ENCODE data around the gene MFAP3. TPM values are rescaled to one million over a fixed set of nuclear protein-coding genes. Genes with fewer than 3 reads are reported as not detected.
A peak's percentile ranks its signal among the peaks of the same experiment; 100 is the strongest.

Gene MFAP3
- total RNA-seq, 1 experiment from 2014 or later = 25.9 TPM

DNA sequence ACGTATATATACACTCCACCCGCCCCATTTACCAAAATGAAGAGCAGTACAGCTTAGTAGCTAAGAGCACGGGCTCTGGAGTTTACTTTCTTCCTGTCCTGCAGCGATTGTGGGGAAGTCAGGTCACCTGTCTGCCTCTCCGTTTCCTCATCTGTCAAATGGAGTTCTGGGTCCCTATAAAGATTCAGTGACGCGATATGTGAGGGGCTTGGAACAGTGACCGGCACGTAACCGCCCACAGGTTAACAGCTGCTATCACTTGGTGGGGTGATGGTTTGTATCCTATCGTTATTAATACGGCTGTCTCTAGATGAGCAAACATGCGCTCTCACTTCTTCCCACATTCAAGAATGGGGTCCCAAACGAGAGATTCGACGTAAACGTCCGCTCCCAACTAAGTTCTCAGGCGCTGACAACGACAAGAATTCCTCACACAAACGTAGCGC lies 483 bp upstream of the MFAP3 start:
- Histone ChIP-seq H3K4me3 (ENCODE audit: insufficient read depth, low read depth, low read length) (peak overlapping the region; percentile 87), H3K27me3 (ENCODE audit: control insufficient read depth, insufficient read depth, low read length) (no peaks in the 10 kb centered on the region), H3K36me3 (replicated peaks; ENCODE audit: control insufficient read depth, insufficient read depth, low read length) (no peaks in the 10 kb centered on the region)
- no peak for DNase-seq

DNA sequence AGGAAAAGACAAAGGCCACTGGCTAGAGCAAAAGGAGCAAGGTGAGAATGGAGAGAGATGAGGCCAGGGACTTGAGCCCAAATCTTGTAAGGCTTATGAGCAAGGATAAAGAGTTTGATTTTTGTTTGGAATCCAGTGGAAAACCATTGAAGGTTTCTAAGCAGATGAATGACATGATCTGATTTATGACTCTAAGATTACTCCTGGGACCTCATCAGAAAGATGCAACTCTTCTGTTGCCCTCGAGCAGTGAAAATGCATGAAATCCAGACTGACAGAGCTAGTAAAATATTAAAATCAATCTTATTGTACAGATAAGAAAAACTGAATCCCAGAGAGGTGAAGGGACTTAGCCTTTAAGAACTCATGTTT lies 677 bp downstream of the MFAP3 start:
- no peaks in the 10 kb centered on the region for H3K27me3 ChIP-seq (ENCODE audit: control insufficient read depth, insufficient read depth, low read length)
- peak overlapping the region; percentile 87 for H3K4me3 ChIP-seq (ENCODE audit: insufficient read depth, low read depth, low read length)
- no peak for DNase-seq
- no peaks in the 10 kb centered on the region for H3K36me3 ChIP-seq (replicated peaks; ENCODE audit: control insufficient read depth, insufficient read depth, low read length)

DNA sequence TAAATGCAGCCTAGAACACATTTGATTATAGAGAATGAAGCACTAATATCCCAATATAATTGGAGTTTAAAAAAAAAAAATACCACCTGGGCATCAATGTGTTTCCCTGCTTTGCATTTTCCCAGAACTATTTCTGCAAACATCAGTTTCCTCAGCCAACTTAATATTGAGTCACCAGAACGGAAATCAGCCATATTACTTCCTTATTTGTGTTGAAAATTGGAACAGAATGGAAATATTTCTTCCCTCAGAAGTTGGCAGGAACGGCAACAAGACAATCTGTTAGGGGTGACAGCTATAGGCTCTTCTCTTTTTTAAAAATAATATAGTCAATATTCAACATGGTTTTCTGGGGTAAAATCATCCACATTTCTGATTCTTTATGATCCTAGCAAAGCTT lies 4.0 kb downstream of the MFAP3 start:
- no peak overlapping the region for H3K4me3 ChIP-seq (ENCODE audit: insufficient read depth, low read depth, low read length)
- H3K27me3 ChIP-seq (ENCODE audit: control insufficient read depth, insufficient read depth, low read length) = no peaks in the 10 kb centered on the region
- DNase-seq = no peak
- no peaks in the 10 kb centered on the region for H3K36me3 ChIP-seq (replicated peaks; ENCODE audit: control insufficient read depth, insufficient read depth, low read length)

DNA sequence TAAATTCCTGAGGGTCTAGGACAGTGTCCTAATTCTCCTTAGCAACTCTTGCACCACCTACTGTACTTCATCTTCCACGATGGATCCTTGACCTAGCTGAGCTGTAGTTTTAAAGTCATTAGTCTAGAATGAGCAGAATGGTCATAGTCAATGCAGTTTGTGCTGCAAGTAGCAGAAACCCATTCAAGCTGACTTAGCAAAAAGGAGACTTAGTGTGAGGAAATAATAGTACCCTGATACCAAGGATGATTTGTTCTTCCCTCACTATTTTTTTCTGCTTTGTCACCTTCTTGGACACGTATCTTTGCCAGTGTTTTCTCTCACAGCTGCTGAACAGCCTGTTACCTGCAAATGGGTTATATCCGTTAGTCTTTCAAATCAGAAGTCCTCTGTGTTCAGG lies 5.3 kb downstream of the MFAP3 start:
- Histone ChIP-seq H3K4me3 (ENCODE audit: insufficient read depth, low read depth, low read length) (no peak overlapping the region), H3K27me3 (ENCODE audit: control insufficient read depth, insufficient read depth, low read length) (no peaks in the 10 kb centered on the region), H3K36me3 (replicated peaks; ENCODE audit: control insufficient read depth, insufficient read depth, low read length) (no peaks in the 10 kb centered on the region)
- no peak for DNase-seq

DNA sequence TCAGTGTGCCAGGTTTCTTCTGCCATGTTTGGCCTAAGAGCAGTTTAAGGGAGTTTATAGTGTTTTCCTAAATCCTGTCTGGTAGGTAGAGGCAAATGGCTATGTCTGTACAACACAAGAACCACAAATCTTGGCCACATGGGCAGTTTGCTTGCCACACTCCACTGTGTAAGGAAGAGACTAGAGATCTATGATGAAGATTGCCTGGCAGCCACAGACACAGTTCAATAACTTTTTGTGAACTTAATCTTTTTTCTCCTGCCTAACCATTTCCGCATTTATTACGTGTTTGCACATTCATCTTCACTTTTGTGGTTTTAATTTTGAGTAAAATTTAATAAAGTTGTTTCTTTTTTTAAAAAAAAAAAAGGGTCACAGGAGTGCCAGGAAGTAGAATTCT lies 5.8 kb downstream of the MFAP3 start:
- H3K4me3 ChIP-seq (ENCODE audit: insufficient read depth, low read depth, low read length) = no peak overlapping the region
- no peaks in the 10 kb centered on the region for H3K27me3 ChIP-seq (ENCODE audit: control insufficient read depth, insufficient read depth, low read length)
- no peaks in the 10 kb centered on the region for H3K36me3 ChIP-seq (replicated peaks; ENCODE audit: control insufficient read depth, insufficient read depth, low read length)
- no peak for DNase-seq

DNA sequence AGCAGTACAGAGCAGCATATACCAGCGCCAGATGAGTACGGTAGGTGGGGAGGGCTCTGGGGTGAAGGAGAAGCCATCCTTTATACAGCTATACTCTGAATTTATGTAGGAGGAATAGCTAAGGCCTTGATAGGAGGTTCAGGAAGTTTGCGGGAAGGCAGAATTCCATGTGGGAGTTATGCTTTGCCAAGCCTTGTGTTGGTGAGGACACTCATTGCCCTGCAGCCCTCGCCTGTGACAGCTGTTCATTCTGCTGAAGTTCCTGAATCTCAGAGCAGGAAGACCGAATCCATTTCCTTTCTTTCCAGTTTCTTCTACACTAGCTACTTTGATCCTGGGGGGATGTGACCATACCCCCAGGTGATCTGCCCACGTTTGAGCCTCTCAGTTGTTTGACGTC lies 7.7 kb downstream of the MFAP3 start:
- no peak for DNase-seq
- Histone ChIP-seq H3K36me3 (replicated peaks; ENCODE audit: control insufficient read depth, insufficient read depth, low read length) (no peaks in the 10 kb centered on the region), H3K27me3 (ENCODE audit: control insufficient read depth, insufficient read depth, low read length) (no peaks in the 10 kb centered on the region), H3K4me3 (ENCODE audit: insufficient read depth, low read depth, low read length) (no peak overlapping the region)

DNA sequence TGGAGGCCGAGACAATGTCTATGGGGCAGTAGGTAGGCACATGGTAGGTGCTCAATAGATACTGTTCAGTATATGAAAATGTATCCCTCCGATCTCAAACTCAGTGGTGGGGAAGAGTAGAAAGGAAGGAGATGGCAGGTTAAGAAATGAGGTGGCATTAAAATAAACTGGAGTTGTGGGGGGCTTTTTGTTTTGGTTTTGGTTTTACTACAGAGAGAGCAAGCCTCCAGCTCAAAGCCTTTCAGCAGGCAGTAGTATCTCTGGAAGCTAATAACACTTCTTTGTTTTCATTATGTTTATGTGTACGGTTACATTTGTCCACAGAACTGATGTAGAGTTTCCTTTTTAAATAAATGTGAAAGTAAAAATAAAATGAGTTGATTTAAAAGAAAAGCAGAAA lies 8.6 kb downstream of the MFAP3 start:
- DNase-seq = no peak
- Histone ChIP-seq H3K27me3 (ENCODE audit: control insufficient read depth, insufficient read depth, low read length) (no peaks in the 10 kb centered on the region), H3K4me3 (ENCODE audit: insufficient read depth, low read depth, low read length) (no peak overlapping the region)

DNA sequence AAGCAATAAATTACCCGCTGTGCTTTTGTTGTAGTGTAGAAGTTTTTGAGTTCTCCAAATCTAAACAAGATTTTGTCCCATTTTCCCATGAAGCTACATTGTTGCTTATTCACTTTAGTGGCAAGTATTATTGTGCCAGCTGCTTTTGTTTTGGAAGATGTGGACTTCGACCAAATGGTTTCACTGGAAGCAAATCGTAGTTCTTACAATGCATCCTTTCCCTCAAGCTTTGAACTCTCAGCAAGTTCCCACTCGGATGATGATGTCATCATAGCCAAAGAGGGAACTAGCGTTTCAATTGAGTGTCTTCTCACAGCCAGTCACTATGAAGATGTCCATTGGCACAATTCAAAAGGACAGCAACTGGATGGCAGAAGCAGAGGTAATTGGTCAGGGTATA lies 10.9 kb downstream of the MFAP3 start:
- no peak for DNase-seq
- no peak overlapping the region for H3K4me3 ChIP-seq (ENCODE audit: insufficient read depth, low read depth, low read length)
- H3K27me3 ChIP-seq (ENCODE audit: control insufficient read depth, insufficient read depth, low read length) = no peaks in the 10 kb centered on the region
- no peaks in the 10 kb centered on the region for H3K36me3 ChIP-seq (replicated peaks; ENCODE audit: control insufficient read depth, insufficient read depth, low read length)

More for the DNA sequence above, 8.6 kb downstream of the MFAP3 start:
- no peaks in the 10 kb centered on the region for H3K36me3 ChIP-seq (replicated peaks; ENCODE audit: control insufficient read depth, insufficient read depth, low read length)

DNA sequence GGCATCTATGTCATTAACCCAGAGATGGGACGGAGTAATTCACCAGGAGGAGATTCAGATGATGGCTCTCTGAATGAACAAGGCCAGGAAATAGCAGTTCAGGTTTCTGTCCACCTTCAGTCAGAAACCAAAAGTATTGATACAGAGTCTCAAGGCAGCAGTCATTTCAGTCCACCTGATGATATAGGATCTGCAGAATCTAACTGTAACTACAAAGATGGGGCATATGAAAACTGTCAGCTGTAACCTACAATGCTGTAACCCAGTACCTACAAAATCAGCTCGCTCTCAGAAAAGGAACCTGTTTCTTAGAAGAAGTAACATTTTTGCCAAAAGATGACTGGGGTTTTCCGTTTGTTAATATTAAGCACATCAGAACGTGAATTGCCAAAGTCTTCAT lies 14.7 kb downstream of the MFAP3 start:
- no peak for DNase-seq
- H3K36me3 ChIP-seq (replicated peaks; ENCODE audit: control insufficient read depth, insufficient read depth, low read length) = no peaks in the 10 kb centered on the region
- H3K27me3 ChIP-seq (ENCODE audit: control insufficient read depth, insufficient read depth, low read length) = no peaks in the 10 kb centered on the region
- H3K4me3 ChIP-seq (ENCODE audit: insufficient read depth, low read depth, low read length) = no peak overlapping the region

DNA sequence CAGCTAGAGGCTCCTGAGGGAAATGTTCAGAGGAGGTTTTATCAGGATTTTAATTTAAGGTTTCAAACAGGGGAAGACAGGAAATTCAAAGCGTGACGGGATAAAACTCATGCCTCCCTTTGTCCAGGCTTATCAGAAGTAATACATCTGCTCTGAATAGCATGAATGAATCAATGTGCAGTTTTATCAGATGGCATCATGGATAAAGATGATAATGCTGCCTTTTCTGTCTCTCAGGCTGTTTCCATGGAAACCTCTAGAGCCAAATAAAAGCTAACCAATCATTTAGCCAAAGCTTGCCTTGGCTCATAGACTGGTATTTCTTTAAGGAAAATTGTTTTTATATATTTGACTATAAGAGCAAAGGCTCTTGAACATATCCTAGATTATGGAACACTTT lies 16.4 kb downstream of the MFAP3 start:
- DNase-seq = no peak
- H3K36me3 ChIP-seq (replicated peaks; ENCODE audit: control insufficient read depth, insufficient read depth, low read length) = no peaks in the 10 kb centered on the region
- no peaks in the 10 kb centered on the region for H3K27me3 ChIP-seq (ENCODE audit: control insufficient read depth, insufficient read depth, low read length)
- no peak overlapping the region for H3K4me3 ChIP-seq (ENCODE audit: insufficient read depth, low read depth, low read length)

DNA sequence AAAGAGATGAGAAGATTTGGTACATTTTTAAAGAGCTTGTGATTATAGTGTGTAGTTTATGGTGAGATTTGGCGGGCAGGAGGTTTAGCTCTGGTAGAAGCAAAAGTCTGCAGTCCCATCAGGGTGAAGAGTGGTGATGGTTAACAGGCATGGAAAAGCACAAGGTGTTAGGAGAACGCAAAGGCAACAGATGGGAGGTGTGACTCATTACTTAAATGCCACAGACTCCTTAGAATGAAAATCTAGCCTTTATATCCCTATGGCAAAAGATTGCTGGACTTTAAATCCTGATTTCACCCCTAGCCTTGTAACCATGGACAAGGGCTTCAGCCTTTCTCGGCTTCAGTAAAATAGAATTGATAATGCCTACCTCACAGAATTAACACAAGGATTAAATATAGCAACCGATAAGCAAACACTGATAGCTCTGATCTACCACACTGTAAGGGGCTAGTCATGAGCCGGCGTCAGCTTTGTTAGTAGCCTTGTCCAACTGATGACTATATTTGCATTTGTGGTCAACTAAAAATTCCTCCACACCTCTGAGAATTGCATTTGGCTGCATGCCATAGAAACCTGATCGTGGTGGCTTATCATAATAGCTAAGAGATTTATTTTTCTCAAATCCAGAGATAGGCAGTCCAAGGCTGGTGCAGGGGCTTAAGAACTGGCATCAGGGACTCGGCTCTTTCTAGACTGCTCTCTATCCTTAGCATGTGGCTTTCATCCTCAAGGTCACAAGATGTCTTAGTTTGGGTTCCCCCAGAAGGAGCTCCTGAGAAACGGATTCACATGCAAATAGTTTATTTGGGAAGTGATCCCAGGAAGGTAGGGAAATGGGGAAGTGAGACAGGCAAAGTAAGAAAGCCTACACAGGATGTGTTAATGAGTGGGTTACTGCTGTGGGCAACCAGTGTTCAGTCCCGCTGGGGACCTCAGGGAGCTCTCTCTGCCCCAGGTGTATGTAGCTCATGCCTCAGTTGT lies 19.6 kb downstream of the MFAP3 start:
- H3K36me3 ChIP-seq (replicated peaks; ENCODE audit: control insufficient read depth, insufficient read depth, low read length) = no peaks in the 10 kb centered on the region
- no peak for DNase-seq
- H3K27me3 ChIP-seq (ENCODE audit: control insufficient read depth, insufficient read depth, low read length) = no peaks in the 10 kb centered on the region
- H3K4me3 ChIP-seq (ENCODE audit: insufficient read depth, low read depth, low read length) = no peak overlapping the region

DNA sequence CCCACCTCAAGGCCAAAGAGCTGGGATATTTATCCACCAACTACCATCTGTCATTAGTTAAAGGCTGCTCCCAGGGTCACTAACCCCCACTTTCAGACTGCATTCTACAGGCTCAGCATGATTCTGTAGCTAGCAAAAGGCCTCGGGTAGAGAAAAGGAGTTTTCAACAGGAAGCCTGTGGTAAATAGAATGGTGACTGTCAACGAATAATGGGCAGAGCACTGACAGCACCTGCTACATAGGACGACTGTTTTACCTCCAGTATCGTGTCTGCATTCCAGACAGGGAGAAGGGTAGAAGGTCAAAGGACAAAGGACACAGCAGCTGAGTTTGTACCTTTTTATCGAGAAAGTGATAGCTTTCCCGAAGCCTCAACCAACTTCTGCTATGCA lies 20.3 kb downstream of the MFAP3 start:
- H3K27me3 ChIP-seq (ENCODE audit: control insufficient read depth, insufficient read depth, low read length) = no peaks in the 10 kb centered on the region
- peak; percentile 16 for DNase-seq
- H3K36me3 ChIP-seq (replicated peaks; ENCODE audit: control insufficient read depth, insufficient read depth, low read length) = no peaks in the 10 kb centered on the region
- no peak overlapping the region for H3K4me3 ChIP-seq (ENCODE audit: insufficient read depth, low read depth, low read length)

DNA sequence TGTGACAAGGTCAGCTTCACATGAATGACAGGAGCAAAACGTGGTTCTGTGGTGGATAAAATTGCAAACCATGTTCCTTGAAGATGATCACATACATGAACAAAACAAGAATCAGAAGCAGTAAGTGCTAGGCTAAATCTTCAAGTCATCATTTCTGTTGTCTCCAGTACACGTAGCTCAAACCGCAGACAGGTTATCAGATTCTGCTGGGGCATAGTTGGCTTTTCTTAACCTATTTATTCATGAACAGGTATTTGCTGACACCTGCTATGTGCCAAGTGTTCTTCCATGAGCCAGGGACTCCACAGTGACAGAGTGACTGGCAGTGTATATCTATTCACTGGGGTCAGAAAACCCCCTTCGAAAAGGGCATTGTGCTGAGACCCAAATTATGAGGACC lies 20.8 kb downstream of the MFAP3 start:
- no peaks in the 10 kb centered on the region for H3K27me3 ChIP-seq (ENCODE audit: control insufficient read depth, insufficient read depth, low read length)
- H3K4me3 ChIP-seq (ENCODE audit: insufficient read depth, low read depth, low read length) = no peak overlapping the region
- H3K36me3 ChIP-seq (replicated peaks; ENCODE audit: control insufficient read depth, insufficient read depth, low read length) = no peaks in the 10 kb centered on the region
- no peak for DNase-seq

DNA sequence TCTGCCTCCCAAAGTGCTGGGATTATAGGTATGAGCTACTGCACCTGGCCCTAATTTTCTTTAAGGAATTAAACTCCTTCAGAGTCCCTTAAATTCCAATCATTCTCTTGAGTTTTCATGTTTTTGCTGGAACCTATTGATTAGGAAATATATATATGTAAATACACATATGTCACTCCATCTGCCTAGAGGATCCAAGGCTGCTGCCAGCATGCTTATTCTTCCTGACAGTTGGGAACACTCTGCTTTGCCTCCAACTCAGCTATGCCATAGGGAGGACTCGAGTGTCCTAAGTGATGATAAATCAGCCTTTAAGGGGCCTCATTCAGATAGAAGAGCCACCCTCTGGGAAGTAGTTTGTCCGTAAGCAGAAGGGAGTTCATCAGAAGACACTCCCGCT lies 21.8 kb downstream of the MFAP3 start:
- H3K27me3 ChIP-seq (ENCODE audit: control insufficient read depth, insufficient read depth, low read length) = no peaks in the 10 kb centered on the region
- no peak for DNase-seq
- no peaks in the 10 kb centered on the region for H3K36me3 ChIP-seq (replicated peaks; ENCODE audit: control insufficient read depth, insufficient read depth, low read length)
- no peak overlapping the region for H3K4me3 ChIP-seq (ENCODE audit: insufficient read depth, low read depth, low read length)

DNA sequence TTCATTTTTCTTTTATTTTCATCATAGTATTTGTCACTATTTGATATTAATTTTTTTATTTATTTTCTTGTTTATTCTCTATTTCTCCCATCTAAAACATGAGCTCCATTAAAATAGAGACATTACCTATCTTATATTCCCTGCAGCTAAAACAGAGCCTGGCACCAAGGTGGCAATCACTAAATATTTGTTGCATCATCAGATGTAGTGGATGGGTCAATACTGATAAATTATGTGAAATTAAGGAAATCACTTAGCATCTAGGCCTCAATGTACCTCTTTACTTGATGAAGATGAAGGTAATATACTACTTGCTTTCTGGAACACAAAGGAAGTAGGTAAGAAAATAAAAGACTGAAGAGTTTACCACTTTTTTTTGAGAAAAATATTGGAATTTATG lies 24.6 kb downstream of the MFAP3 start:
- no peak overlapping the region for H3K4me3 ChIP-seq (ENCODE audit: insufficient read depth, low read depth, low read length)
- DNase-seq = no peak
- H3K27me3 ChIP-seq (ENCODE audit: control insufficient read depth, insufficient read depth, low read length) = no peaks in the 10 kb centered on the region
- H3K36me3 ChIP-seq (replicated peaks; ENCODE audit: control insufficient read depth, insufficient read depth, low read length) = no peaks in the 10 kb centered on the region

Data from H7 (cell line).